SKM-1 treated with dmso at 0.1 percent for 144 hours (cell line): ENCODE results near the gene SLC7A6OS.
A peak's percentile ranks its signal among the peaks of the same experiment; 100 is the strongest.

Experiments
- DNase-seq: peaks from one replicate; lab custom pipeline; 2025; ENCODE audit not compliant: unreplicated experiment; lab: John Stamatoyannopoulos, UW

The SLC7A6OS gene

DNA sequence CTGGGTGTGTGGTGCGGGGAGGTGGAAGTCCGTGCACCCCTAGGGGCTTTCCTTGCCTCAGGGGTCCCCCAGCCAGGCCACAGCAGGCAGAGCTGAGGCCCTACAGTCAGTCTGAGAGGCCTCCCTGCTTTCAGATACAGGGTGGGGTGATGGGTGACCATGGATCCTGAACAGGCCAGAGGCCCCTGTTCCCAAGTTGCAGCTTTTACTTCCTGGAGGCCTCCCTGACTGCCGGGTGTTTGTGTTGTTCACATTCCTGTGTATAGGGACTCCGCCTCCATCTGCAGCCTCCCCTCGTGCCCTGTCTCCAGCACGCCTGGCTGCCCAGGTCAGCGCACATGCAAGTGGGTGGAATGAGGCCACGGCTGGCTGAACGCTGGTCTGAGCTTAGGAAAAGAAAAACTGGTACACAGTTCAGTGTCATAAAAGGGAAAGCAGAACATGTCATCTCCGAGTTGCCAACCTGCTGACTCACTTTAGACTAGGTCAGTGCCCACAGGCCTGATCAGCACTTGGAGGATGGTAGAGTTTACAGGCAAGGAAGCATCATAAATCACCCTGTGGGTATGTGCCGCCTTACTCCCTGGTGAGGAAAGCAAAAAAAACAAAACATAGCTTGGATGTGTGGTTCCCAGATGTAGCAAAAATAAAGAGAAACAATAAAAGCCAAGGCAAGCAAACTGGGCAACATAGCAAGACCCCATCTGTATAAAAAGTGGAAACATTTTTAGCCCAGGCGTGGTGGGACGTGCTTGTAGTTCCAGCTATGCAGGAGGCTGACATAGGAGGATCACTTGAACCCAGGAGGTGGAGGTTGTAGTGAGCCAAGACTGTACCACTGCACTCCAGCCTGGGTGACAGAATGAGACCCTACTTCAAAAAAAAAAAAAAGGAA, 52.6 kb downstream of the SLC7A6OS start:
- DNase-seq = no peak

DNA sequence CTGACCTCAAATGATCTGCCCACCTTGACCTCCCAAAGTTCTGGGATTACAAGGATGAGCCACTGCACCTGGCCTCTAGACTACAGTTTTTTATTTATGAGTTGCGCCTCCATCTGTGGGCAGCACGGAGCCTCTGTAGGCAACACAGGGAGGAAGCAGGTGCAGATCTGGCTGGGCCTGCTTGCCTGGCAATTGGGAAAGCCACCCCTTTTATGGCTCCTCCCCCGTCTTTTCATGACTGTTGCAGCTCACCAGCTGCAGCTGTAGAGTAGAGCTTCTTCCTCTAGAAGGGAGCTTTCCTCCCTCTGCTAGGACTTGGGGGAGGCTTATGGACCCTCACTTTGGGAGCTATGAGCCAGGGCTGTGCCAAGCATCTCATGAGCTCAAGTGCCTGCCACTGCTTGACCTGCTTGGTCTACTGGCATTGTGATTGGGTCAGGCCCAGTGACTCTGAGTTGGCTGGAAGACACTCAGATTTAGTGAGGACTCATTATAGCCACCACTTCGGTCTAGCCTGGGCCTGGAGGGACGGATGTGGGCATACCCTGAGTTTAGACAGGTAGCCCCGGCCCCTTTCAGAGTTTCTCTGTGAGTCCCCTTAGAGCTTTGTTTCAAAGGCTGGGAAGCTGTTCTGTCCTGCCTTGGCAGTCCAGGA, 53.4 kb downstream of the SLC7A6OS start:
- peak; percentile 42 for DNase-seq

- no peak for DNase-seq
Observed at GRCh38 chr16:68255712-68256111, 55.0 kb downstream of the SLC7A6OS start.

- no peak for DNase-seq
Observed at GRCh38 chr16:68253721-68254120, 57.0 kb downstream of the SLC7A6OS start.

DNA sequence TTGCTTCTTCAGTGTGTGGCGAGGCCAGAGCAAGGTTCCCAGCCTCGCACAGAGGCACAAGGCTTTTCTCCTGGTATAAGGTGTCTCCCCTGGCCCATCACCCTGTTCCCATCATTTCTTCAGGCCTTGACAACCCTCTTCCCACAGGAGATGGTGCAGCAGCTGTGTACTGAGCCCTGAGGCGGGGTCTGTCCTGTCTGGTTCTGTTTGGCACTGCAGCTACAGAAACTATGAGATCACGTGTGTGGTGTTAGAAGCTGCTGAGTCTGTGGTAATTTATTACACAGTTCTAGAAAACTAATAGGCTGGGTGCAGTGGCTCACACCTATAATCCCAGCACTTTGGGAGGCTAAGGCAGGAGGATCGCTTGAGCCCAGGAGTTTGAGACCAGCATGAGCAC, 58.4 kb downstream of the SLC7A6OS start:
- no peak for DNase-seq

DNA sequence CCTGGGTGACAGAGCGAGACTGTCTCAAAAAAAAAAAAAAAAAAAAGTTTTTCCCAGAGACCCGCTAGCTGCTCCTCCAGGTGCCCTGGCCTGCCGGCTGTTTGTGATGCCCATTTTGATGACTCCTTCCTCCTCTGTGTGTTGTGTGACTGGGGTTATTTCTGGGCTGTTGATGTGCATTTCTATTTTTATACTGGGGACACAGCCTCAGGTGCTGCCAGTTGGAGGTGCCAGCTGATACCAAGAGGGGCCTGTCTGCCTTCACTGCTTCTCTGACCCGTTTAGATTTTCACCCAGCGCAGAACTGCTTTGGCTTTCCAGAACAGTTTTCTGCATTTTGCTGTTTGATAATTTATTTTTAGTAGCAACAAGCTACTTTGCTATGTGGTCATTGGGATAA, 58.9 kb downstream of the SLC7A6OS start:
- no peak for DNase-seq

DNA sequence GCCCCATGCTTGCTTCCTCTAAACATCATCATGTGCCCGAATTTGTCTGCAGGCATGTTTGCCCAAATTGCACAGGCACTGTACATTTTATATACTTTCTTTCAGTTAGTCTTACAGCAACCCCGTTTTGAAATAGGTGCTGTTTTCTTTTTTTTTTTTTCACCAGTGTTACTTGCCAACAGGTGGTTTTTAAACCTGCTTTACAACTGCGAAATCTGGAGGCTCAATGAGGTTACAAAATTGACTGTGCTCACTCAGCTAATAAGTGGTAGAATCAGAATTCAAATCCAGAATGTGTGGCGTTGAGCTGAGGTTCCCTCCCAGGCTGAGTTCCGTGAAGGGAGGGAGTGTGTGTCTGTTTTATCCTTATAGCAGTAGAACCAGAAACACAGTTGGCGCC, 59.8 kb downstream of the SLC7A6OS start:
- DNase-seq = no peak

- no peak for DNase-seq
Observed at GRCh38 chr16:68249371-68249770, 61.4 kb downstream of the SLC7A6OS start.
